Measurements from ENCODE around the gene BMI1. TPM values are rescaled to one million over a fixed set of nuclear protein-coding genes. Genes with fewer than 3 reads are reported as not detected.

The BMI1 gene
- total RNA-seq, 2 donors from 2014 or later, result 56.5 to 71.7 TPM

Other genes with a start within 250 kb of the BMI1 start
- not detected for gene EBLN1, start 103.1 kb upstream of the BMI1 start, total RNA-seq
- 10 to 100 TPM; 52.6 to 57.6 TPM for gene COMMD3, start 4.7 kb upstream of the BMI1 start, total RNA-seq
- not detected for gene SPAG6, start 24.4 kb downstream of the BMI1 start, total RNA-seq